Measurements from ENCODE around the gene CNN2. TPM values are rescaled to one million over a fixed set of nuclear protein-coding genes. Genes with fewer than 3 reads are reported as not detected.
A peak's percentile ranks its signal among the peaks of the same experiment; 100 is the strongest.

Gene CNN2
- total and polyA plus RNA-seq, 9 of the 15 experiments (the other 6 are each of a cell fraction or from before 2014, with no cell fraction given) = 12.1 to 174 (median 52.7) TPM

DNA sequence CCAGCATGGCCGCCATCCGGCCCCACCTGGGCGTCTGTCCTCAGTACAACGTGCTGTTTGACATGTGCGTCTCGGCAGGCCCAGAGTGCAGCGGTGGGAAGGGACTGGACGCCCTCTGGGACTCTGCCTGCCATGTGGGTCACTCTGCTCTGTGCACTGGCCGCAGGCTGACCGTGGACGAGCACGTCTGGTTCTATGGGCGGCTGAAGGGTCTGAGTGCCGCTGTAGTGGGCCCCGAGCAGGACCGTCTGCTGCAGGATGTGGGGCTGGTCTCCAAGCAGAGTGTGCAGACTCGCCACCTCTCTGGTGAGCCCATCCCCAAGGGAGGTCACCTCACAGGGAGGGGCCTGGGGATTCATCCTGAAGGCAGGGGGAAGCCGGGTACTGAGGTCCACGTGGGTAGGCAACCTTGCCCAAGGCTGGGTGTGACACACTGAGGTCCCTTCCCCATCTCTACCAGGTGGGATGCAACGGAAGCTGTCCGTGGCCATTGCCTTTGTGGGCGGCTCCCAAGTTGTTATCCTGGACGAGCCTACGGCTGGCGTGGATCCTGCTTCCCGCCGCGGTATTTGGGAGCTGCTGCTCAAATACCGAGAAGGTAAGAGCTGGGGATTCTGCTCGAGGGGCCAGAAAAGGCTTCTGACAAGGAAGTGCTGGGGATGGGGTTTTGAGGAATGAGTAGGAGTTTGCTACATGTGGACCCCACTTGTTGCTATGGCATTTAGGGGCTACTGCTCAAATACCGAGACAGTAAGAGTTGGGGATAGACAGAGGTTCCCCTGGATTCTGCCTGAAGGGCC is 24.8 kb downstream of the CNN2 start:
- in situ Hi-C loops (cut with MboI) = no loop called here
- FAIRE-seq (no peak), DNase-seq (ENCODE audit: extremely low read depth in 1 of 4, low spot score in 3 of 4) (no peak), ATAC-seq (no peak)
- no peak overlapping the region for H2AFZ ChIP-seq (ENCODE audit: low read depth, low read length)
- H3K36me3 ChIP-seq (ENCODE audit: control insufficient read depth, insufficient read depth, low read length) = peaks cover 74% of the 10 kb centered on the region
- BruUV-seq (replicated peaks) = no TSS peak
- peak; percentile 47; the same call in 1 of the 2 replicates for TF ChIP-seq POLR2G (IDR thresholded peaks at IDR 0.05; ENCODE audit: low read depth, low read length)
- no peak for TF ChIP-seq FIP1L1 (IDR thresholded peaks at IDR 0.05; ENCODE audit: low read depth, low read length, poor library complexity, severe bottlenecking)
- TF ChIP-seq YY1 (IDR thresholded peaks at IDR 0.05; ENCODE audit: borderline replicate concordance in 1 of 3, control insufficient read depth in 1 of 3, extremely low read depth in 1 of 3, insufficient read depth in 3 of 3, insufficient read length in 1 of 3, insufficient replicate concordance in 2 of 3, low read depth in 1 of 3, low read length in 2 of 3) = peak in 1 of 3 experiments; percentile 13
- peak; percentile 52 for TF ChIP-seq POLR2A (conservative IDR thresholded peaks at IDR 0.05)
- H3K9me3 ChIP-seq (replicated peaks; ENCODE audit: control insufficient read depth, insufficient read depth, low read depth, low read length) = no peaks in the 10 kb centered on the region
- no peak overlapping the region for H3K27ac ChIP-seq (ENCODE audit: extremely low read depth, low read depth, low read length)
- peaks cover 8% of the 10 kb centered on the region for H3K79me2 ChIP-seq (ENCODE audit: control insufficient read depth, insufficient read depth, low read length)
- peaks cover 0 to 65% of the 10 kb centered on the region in 2 experiments; a peak in 3 of 5 replicates for H3K4me1 ChIP-seq (replicated peaks in 1 of 2; ENCODE audit: control insufficient read depth in 2 of 2, insufficient read depth in 2 of 2, low read length in 2 of 2)
- ChIA-PET POLR2A (no interaction called here), CTCF (ENCODE audit: low intra/inter-chr PET ratio) (no interaction called here)
- no peak overlapping the region for H3K9ac ChIP-seq (ENCODE audit: insufficient read depth in 1 of 2, low read depth in 2 of 2, low read length in 2 of 2)
- H4K20me1 ChIP-seq (replicated peaks; ENCODE audit: control insufficient read depth, insufficient read depth, low read length) = 0 out of 2 replicates have a peak, but pooled peaks cover 4% of the 10 kb centered on the region
- H3K4me3 ChIP-seq = no peak overlapping the region
- 90% methylated on average over 30 of the region's 31 CpGs for WGBS (ENCODE audit: insufficient coverage, low coverage, missing lambda C conversion rate)
- intact Hi-C loops (cut with micrococcal nuclease) = no loop called here
- H3K27me3 ChIP-seq (ENCODE audit: control insufficient read depth in 2 of 2, insufficient read depth in 2 of 2, low read length in 2 of 2) = no peaks in the 10 kb centered on the region
- no peak overlapping the region for H3K4me2 ChIP-seq (ENCODE audit: insufficient read depth, low read length)
- no peaks in the 10 kb centered on the region for H3K9me1 ChIP-seq (ENCODE audit: control insufficient read depth, insufficient read depth, low read length)
